ENCODE data around the gene IMMP2L. TPM values are rescaled to one million over a fixed set of nuclear protein-coding genes. Genes with fewer than 3 reads are reported as not detected.

The IMMP2L gene
- polyA plus RNA-seq, 1 experiment: 5.8 TPM

DNA sequence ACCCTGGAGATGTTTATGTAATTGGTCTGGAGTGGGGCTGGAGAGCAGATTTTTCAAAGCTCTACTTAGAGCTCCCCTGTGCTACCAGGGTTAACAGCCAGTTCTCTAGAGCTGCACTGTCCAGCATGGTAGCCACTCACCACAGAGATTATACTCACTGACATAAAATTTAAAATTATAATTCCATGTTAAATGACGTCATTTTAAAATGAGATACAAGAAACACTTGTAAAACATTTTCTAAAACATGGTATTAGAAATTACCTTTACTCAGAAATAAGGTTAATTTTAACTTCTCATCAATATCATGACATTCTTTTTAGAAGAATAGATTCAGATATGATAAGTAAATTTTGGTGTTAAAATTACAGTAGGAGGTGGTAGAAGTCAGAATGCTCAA lies 777.5 kb downstream of the IMMP2L start:
- POLR2A ChIA-PET: no interaction called here
- CTCF ChIA-PET: no interaction called here
- Histone ChIP-seq H3K27me3 (ENCODE audit: control insufficient read depth, insufficient read depth, low read length) (no peaks in the 10 kb centered on the region), H3K36me3 (ENCODE audit: control insufficient read depth, insufficient read depth, low read length) (no peaks in the 10 kb centered on the region), H3K4me3 (ENCODE audit: low read depth, low read length) (no peak overlapping the region)
- no peak for DNase-seq (ENCODE audit: low read depth)
- TF ChIP-seq, protein P1, sequence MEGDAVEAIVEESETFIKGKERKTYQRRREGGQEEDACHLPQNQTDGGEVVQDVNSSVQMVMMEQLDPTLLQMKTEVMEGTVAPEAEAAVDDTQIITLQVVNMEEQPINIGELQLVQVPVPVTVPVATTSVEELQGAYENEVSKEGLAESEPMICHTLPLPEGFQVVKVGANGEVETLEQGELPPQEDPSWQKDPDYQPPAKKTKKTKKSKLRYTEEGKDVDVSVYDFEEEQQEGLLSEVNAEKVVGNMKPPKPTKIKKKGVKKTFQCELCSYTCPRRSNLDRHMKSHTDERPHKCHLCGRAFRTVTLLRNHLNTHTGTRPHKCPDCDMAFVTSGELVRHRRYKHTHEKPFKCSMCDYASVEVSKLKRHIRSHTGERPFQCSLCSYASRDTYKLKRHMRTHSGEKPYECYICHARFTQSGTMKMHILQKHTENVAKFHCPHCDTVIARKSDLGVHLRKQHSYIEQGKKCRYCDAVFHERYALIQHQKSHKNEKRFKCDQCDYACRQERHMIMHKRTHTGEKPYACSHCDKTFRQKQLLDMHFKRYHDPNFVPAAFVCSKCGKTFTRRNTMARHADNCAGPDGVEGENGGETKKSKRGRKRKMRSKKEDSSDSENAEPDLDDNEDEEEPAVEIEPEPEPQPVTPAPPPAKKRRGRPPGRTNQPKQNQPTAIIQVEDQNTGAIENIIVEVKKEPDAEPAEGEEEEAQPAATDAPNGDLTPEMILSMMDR (IDR thresholded peaks at IDR 0.05; ENCODE audit: insufficient read depth, low read depth, low read length): no peak

GRCh38 chr7:110780712-110781111 lies 781.6 kb downstream of the IMMP2L start:
- Histone ChIP-seq H3K36me3 (ENCODE audit: control insufficient read depth, insufficient read depth, low read length) (no peaks in the 10 kb centered on the region), H3K4me3 (ENCODE audit: low read depth, low read length) (no peak overlapping the region), H3K27me3 (ENCODE audit: control insufficient read depth, insufficient read depth, low read length) (no peaks in the 10 kb centered on the region)
- CTCF ChIA-PET: no interaction called here
- DNase-seq (ENCODE audit: low read depth): no peak
- TF ChIP-seq, protein P1 (IDR thresholded peaks at IDR 0.05; ENCODE audit: insufficient read depth, low read depth, low read length): no peak
- POLR2A ChIA-PET: no interaction called here

- CTCF ChIA-PET: no interaction called here
Measured at GRCh38 chr7:110779339-110779738, 783.0 kb downstream of the IMMP2L start.

DNA sequence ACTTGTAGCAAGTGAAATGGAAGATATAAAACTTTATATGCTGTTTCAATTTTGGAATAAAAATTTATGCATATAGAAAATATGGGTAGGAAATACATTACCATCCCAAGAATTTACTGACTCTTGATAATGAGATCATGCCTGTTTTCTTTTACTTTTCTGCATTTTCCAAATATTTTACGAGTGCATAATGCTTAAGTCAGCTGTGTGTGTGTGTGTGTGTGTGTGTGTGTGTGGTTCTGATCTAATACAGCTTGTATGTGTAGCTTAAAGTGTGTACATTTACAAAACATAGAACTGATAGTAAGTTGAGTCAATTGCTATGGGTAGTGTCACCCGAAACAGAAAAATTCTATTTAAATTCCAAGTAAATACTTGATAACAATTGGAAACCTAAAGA lies 787.2 kb downstream of the IMMP2L start:
- Histone ChIP-seq H3K27me3 (ENCODE audit: control insufficient read depth, insufficient read depth, low read length) (no peaks in the 10 kb centered on the region), H3K4me3 (ENCODE audit: low read depth, low read length) (no peak overlapping the region), H3K36me3 (ENCODE audit: control insufficient read depth, insufficient read depth, low read length) (no peaks in the 10 kb centered on the region)
- ChIA-PET POLR2A (no interaction called here), CTCF (no interaction called here)
- TF ChIP-seq, protein P1 (IDR thresholded peaks at IDR 0.05; ENCODE audit: insufficient read depth, low read depth, low read length): no peak
- DNase-seq (ENCODE audit: low read depth): no peak

More at GRCh38 chr7:110779339-110779738, 783.0 kb downstream of the IMMP2L start:
- TF ChIP-seq, protein P1 (IDR thresholded peaks at IDR 0.05; ENCODE audit: insufficient read depth, low read depth, low read length): no peak
- no peaks in the 10 kb centered on the region for H3K27me3 ChIP-seq (ENCODE audit: control insufficient read depth, insufficient read depth, low read length)
- DNase-seq (ENCODE audit: low read depth): no peak
- no peak overlapping the region for H3K4me3 ChIP-seq (ENCODE audit: low read depth, low read length)
- H3K36me3 ChIP-seq (ENCODE audit: control insufficient read depth, insufficient read depth, low read length): no peaks in the 10 kb centered on the region
- POLR2A ChIA-PET: no interaction called here

GRCh38 chr7:110774071-110774470 lies 788.2 kb downstream of the IMMP2L start:
- no peak for DNase-seq (ENCODE audit: low read depth)
- ChIA-PET POLR2A (no interaction called here), CTCF (no interaction called here)
- Histone ChIP-seq H3K4me3 (ENCODE audit: low read depth, low read length) (no peak overlapping the region), H3K36me3 (ENCODE audit: control insufficient read depth, insufficient read depth, low read length) (no peaks in the 10 kb centered on the region), H3K27me3 (ENCODE audit: control insufficient read depth, insufficient read depth, low read length) (no peaks in the 10 kb centered on the region)
- TF ChIP-seq, protein P1 (IDR thresholded peaks at IDR 0.05; ENCODE audit: insufficient read depth, low read depth, low read length): no peak
